Upper lobe of right lung (tissue), 1 donor: ENCODE data around the gene ERGIC1. TPM values are rescaled to one million over a fixed set of nuclear protein-coding genes. Genes with fewer than 3 reads are reported as not detected.

Experiments
- ATAC-seq: fragments of 200-7000 bp; cut with Tn5 transposase; one replicate; pipeline ENCODE4 v1.9.1; 2020; ENCODE audit warnings: mild to moderate bottlenecking, moderate library complexity
- DNase-seq: peaks from one replicate; pipeline ENCODE4 v3.0.0-alpha.2; 2020
- H3K27ac ChIP-seq: fragments of 200-600 bp; one replicate; pipeline ENCODE4 v1.8.0; 2022
- H3K27me3 ChIP-seq: fragments of 200-600 bp; one replicate; pipeline ENCODE4 v1.8.0; 2022; ENCODE audit warnings: mild to moderate bottlenecking
- H3K36me3 ChIP-seq: fragments of 200-600 bp; one replicate; pipeline ENCODE4 v1.8.0; 2022
- H3K4me1 ChIP-seq: fragments of 200-600 bp; one replicate; pipeline ENCODE4 v1.8.0; 2022
- H3K4me3 ChIP-seq: fragments of 200-600 bp; one replicate; pipeline ENCODE4 v1.8.0; 2022; ENCODE audit warnings: mild to moderate bottlenecking
- H3K9me3 ChIP-seq: fragments of 200-600 bp; one replicate; pipeline ENCODE4 v1.8.0; 2022
- intact Hi-C: fragments of 100-400 bp; cut with DNase I; formaldehyde crosslinking; loops from one replicate; pipeline ENCODE4 v1.11.0; 2022
- total RNA-seq: library from RNA; stranded (reverse); fragmentation: NEBNext Ultra II Directional; extraction: Animal tissue kit (Norgen Biotek cat#: 25700); gene quantifications from one replicate; pipeline ENCODE4 v1.2.1, GENCODE V29; 2021
- TF ChIP-seq, protein P1 (sequence below): fragments of 200-600 bp; IDR thresholded peaks from one replicate; pipeline ENCODE4 v1.8.0; 2022; ENCODE audit warnings: antibody characterized with exemption
- donor health status: DM: no; HTN: yes; CAD: no; lungs with severe emphysema.

Gene ERGIC1
- total RNA-seq, 1 donor from 2014 or later: 186 TPM

DNA sequence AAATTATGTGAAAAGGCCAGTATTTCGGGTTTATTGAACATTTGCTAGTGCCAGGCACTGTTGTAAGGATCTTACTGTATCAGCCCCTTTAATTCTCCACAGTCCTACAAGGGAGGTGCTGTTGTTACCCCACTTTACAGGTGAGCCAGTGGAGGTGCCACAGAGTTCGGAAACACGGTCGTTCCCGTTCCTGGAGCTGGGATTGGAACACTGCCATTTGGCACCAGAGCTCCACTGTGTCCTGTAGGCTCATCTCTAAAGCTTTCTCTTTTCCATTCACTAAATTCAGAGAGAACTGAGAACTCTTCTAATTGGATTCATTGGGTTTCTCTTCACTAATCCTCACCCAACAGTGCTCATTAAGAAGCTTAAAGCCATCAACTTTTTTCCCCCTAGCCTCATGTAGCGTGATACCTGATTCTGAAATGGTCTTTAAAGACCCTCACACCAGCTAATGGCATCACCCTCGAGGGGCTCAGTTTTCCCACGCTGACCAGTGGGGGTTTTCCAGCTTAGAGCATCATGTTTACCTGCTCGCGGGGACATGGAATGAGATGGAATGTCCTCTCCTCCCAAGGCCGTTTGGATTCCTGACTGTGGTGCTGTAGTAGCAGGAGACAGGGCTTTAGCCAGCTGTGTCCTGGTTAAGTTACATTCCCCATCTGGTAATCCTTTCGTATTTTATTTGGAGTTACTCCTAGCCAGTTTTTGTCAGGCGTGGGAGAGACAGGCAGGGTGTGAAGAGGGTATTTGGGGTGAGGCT, 5.8 kb downstream of the ERGIC1 start:
- Histone ChIP-seq H3K4me1 (peaks cover 50% of the 10 kb centered on the region), H3K4me3 (no peak overlapping the region), H3K36me3 (peaks cover 8% of the 10 kb centered on the region), H3K27ac (peak overlapping the region; percentile 24), H3K27me3 (no peaks in the 10 kb centered on the region), H3K9me3 (no peaks in the 10 kb centered on the region)
- TF ChIP-seq, protein P1, sequence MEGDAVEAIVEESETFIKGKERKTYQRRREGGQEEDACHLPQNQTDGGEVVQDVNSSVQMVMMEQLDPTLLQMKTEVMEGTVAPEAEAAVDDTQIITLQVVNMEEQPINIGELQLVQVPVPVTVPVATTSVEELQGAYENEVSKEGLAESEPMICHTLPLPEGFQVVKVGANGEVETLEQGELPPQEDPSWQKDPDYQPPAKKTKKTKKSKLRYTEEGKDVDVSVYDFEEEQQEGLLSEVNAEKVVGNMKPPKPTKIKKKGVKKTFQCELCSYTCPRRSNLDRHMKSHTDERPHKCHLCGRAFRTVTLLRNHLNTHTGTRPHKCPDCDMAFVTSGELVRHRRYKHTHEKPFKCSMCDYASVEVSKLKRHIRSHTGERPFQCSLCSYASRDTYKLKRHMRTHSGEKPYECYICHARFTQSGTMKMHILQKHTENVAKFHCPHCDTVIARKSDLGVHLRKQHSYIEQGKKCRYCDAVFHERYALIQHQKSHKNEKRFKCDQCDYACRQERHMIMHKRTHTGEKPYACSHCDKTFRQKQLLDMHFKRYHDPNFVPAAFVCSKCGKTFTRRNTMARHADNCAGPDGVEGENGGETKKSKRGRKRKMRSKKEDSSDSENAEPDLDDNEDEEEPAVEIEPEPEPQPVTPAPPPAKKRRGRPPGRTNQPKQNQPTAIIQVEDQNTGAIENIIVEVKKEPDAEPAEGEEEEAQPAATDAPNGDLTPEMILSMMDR: no peak
- DNase-seq (no peak), ATAC-seq (no peak)
- intact Hi-C loops: no loop called here

DNA sequence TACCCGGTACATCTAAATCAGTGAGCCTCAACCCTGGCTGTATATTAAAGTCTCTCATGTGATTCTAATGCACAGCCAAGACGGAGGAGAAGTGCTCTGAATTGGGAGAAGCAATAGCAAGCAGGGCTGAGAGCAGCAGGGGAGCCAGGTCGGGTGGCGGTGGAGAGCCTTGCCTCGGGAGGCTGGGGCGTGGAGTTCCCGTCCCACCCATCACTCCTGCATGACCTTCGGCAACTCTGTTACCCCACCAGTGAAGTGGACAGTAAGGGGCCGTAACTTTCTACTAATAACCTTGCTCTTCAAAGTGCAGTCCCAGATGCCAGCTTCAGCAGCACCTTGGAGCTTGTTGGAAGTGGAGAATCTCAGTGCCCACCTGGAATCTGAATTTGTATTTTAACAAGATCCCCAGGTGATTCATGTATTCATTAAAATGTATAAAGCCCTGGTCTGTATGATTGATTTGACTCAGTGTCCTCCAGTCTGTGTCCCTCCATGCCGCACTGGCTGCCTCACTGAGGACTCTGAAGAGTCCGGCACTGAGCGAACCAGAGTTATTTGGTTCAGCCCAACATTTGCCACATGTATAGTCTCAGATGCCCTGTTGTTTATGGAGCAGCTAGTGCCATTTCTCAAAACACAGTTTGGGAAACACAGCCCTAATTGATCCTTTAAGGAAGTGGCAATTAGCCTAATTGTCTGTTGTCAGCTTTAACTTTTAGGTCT, 6.5 kb downstream of the ERGIC1 start:
- intact Hi-C loops: no loop called here
- ATAC-seq: no peak
- no peaks in the 10 kb centered on the region for H3K9me3 ChIP-seq
- H3K36me3 ChIP-seq: peaks cover 8% of the 10 kb centered on the region
- DNase-seq: no peak
- H3K4me3 ChIP-seq: no peak overlapping the region
- TF ChIP-seq, protein P1: no peak
- no peaks in the 10 kb centered on the region for H3K27me3 ChIP-seq
- H3K4me1 ChIP-seq: peaks cover 47% of the 10 kb centered on the region
- peak overlapping the region; percentile 24 for H3K27ac ChIP-seq

DNA sequence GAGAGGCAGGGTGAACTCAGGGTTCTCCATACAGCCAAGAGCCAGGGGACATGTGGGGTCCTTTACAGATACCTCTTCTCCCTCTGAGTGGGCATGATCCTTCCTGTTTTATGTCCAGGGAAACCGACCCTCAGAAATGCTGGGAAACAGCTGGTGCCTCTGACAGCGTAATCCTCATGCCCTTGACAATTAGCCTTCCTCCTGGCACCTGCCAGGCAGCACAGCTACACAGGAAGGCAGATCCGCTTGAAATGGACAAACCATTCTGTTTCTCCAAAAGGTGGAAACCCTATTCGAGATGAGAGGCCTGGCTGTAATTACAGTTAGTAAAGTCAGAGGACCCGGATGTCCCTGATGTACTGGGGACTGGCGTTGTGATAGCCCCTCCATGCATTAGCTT, 7.2 kb downstream of the ERGIC1 start:
- H3K36me3 ChIP-seq: peaks cover 8% of the 10 kb centered on the region

DNA sequence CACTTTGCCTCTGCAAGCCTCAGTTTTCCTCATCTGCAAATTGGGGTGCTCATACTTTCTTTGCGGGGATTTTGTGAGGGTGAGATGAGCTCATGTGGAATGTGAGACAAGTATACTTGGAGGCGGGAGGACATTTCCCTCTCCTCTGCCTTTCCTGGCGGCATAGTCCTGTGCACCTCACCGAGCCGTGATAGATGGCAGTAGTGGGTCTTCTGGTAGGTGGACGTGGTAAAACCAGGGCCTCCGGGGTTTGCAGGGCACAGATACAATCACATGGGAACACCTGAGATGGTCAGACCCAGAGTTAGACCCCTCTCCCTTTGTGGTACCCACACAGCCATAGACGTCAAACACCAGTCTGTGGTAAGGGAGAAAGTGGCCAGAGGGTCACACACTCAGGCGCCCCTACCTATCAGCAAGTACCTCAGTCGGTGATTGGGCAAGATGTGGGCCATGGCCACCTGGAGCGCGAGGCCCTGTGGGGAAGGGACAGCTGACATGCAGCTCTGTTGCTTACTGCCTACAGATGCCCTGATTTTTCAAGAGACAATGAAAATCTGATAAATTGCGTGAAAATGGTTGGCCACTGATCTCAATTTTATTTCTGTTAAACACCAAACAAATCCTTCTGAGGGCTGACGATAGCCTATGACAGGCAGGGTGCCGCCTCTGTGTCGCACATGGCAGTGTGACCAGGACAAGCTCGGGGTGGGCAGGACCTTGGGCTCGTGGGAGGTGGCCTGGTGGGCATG, 9.9 kb downstream of the ERGIC1 start:
- intact Hi-C loops: no loop called here
- Histone ChIP-seq H3K27ac (peak overlapping the region; percentile 11), H3K4me3 (no peak overlapping the region), H3K9me3 (no peaks in the 10 kb centered on the region), H3K27me3 (no peaks in the 10 kb centered on the region), H3K4me1 (peaks cover 38% of the 10 kb centered on the region), H3K36me3 (peaks cover 8% of the 10 kb centered on the region)
- no peak for ATAC-seq
- DNase-seq: no peak
- TF ChIP-seq, protein P1: no peak

More for the DNA sequence above, 7.2 kb downstream of the ERGIC1 start:
- TF ChIP-seq, protein P1: no peak
- no peaks in the 10 kb centered on the region for H3K27me3 ChIP-seq
- H3K9me3 ChIP-seq: no peaks in the 10 kb centered on the region
- peaks cover 46% of the 10 kb centered on the region for H3K4me1 ChIP-seq
- no peak overlapping the region for H3K4me3 ChIP-seq
- intact Hi-C loops: no loop called here
- DNase-seq (no peak), ATAC-seq (no peak)
- peak overlapping the region; percentile 1 for H3K27ac ChIP-seq

DNA sequence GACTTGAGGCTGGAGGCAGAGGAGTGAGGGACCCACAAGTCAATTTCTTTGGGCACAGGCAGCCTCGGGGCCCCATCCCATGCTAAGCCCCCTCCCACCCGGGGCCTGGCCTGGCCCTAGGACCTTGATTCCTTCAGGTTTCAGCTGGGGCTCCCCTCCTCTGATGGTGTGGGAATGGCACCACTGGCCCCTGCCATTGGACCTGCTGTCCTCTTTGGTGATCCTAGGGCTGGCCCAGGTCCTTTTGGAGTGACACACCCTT, 10.5 kb downstream of the ERGIC1 start:
- intact Hi-C loops: no loop called here
- Histone ChIP-seq H3K27ac (peak overlapping the region; percentile 11), H3K4me1 (peaks cover 41% of the 10 kb centered on the region), H3K36me3 (peaks cover 8% of the 10 kb centered on the region), H3K9me3 (no peaks in the 10 kb centered on the region), H3K27me3 (no peaks in the 10 kb centered on the region), H3K4me3 (no peak overlapping the region)
- no peak for ATAC-seq
- TF ChIP-seq, protein P1: no peak
- DNase-seq: no peak
